ENCODE data around the gene GPN2.

GRCh38 chr1:26853600-26853999 lies 36.5 kb downstream of the GPN2 start:
- TF ChIP-seq CTCF (IDR thresholded peaks at IDR 0.05) (no peak), EZH2phosphoT487 (IDR thresholded peaks at IDR 0.05) (no peak)

All from neural progenitor cell (in vitro differentiated cells).